ENCODE results near the gene SORCS2.

GRCh38 chr4:7395645-7396044 lies 203.3 kb downstream of the SORCS2 start:
- TF ChIP-seq L3MBTL2 (conservative IDR thresholded peaks at IDR 0.05) (no peak), SUZ12 (IDR thresholded peaks at IDR 0.05) (no peak), ELF4 (IDR thresholded peaks at IDR 0.05) (no peak), HDGF (IDR thresholded peaks at IDR 0.05; ENCODE audit: borderline replicate concordance) (no peak), TARDBP (IDR thresholded peaks at IDR 0.05) (no peak), FOXA1 (IDR thresholded peaks at IDR 0.05) (no peak), SP1 (IDR thresholded peaks at IDR 0.05) (no peak), CTBP1 (IDR thresholded peaks at IDR 0.05; ENCODE audit: borderline replicate concordance) (no peak), ARNT (IDR thresholded peaks at IDR 0.05) (no peak)
